GM23338 (cell line): ENCODE data around the gene MRPS27. TPM values are rescaled to one million over a fixed set of nuclear protein-coding genes. Genes with fewer than 3 reads are reported as not detected.

Source experiments
- ATAC-seq: fragments of 200-7000 bp; cut with Tn5 transposase; 3 replicates; pipeline ENCODE4 v1.9.1; 2020
- DNase-seq: peaks from one replicate; pipeline ENCODE4 v3.0.0-alpha.2; 2015; ENCODE audit warnings: low spot score
- H2AFZ ChIP-seq: fragments of 200-600 bp; sonication (generic); 2 replicates; pipeline ENCODE4 v1.8.0; 2016; ENCODE audit warnings: antibody characterized with exemption, mild to moderate bottlenecking, moderate library complexity
- H3F3A ChIP-seq: fragments of 200-600 bp; sonication (generic); replicated peaks from 2 replicates; pipeline ENCODE4 v1.8.0; 2017; ENCODE audit warnings: antibody characterized with exemption, mixed run types, low read depth
- H3K27ac ChIP-seq: fragments of 200-600 bp; sonication (generic); 2 replicates; pipeline ENCODE4 v1.6.1; 2016; ENCODE audit warnings: low read depth
- H3K27me3 ChIP-seq: fragments of 200-600 bp; sonication (generic); 2 replicates; pipeline ENCODE4 v1.8.0; 2016; ENCODE audit warnings: mild to moderate bottlenecking, mixed run types, moderate library complexity; ENCODE audit not compliant: insufficient read depth
- H3K36me3 ChIP-seq: fragments of 200-600 bp; sonication (generic); 2 replicates; pipeline ENCODE4 v1.8.0; 2016; ENCODE audit warnings: mild to moderate bottlenecking; ENCODE audit not compliant: insufficient read depth
- H3K4me1 ChIP-seq: fragments of 200-600 bp; sonication (generic); 2 replicates; pipeline ENCODE4 v1.8.0; 2016; ENCODE audit warnings: mild to moderate bottlenecking, moderate library complexity; ENCODE audit not compliant: insufficient read depth
- H3K4me2 ChIP-seq: fragments of 200-600 bp; sonication (generic); 2 replicates; pipeline ENCODE4 v1.7.1; 2017; ENCODE audit warnings: mixed run types
- H3K4me3 ChIP-seq: fragments of 200-600 bp; sonication (generic); 2 replicates; pipeline ENCODE4 v1.6.1; 2016; ENCODE audit warnings: mixed run types
- H3K79me2 ChIP-seq: fragments of 200-600 bp; sonication (generic); replicated peaks from 2 replicates; pipeline ENCODE4 v1.8.0; 2017; ENCODE audit warnings: mild to moderate bottlenecking; ENCODE audit not compliant: insufficient read depth
- H3K9me2 ChIP-seq: fragments of 200-600 bp; sonication (generic); 2 replicates; pipeline ENCODE4 v1.8.0; 2017; ENCODE audit not compliant: insufficient read depth
- H4K20me1 ChIP-seq: fragments of 200-600 bp; sonication (generic); replicated peaks from 2 replicates; pipeline ENCODE4 v1.8.0; 2017; ENCODE audit warnings: mild to moderate bottlenecking; ENCODE audit not compliant: insufficient read depth
- H3K27ac Mint-ChIP-seq: 2 replicates; pipeline ENCODE4 v1.8.0; 2020; ENCODE audit warnings: inconsistent platforms, mild to moderate bottlenecking, moderate library complexity, mixed read lengths
- H3K27me3 Mint-ChIP-seq: 3 replicates; pipeline ENCODE4 v1.8.0; 2022; ENCODE audit warnings: low read depth, mild to moderate bottlenecking, moderate library complexity, mixed read lengths, inconsistent platforms; ENCODE audit not compliant: insufficient read depth, poor library complexity
- H3K36me3 Mint-ChIP-seq: 3 replicates; pipeline ENCODE4 v1.8.0; 2021; ENCODE audit warnings: low read depth, mild to moderate bottlenecking, inconsistent platforms, moderate library complexity, mixed read lengths
- H3K4me1 Mint-ChIP-seq: 3 replicates; pipeline ENCODE4 v1.8.0; 2020; ENCODE audit warnings: mild to moderate bottlenecking, inconsistent platforms, mixed read lengths
- H3K4me3 Mint-ChIP-seq: 3 replicates; pipeline ENCODE4 v1.8.0; 2021; ENCODE audit warnings: moderate library complexity, mild to moderate bottlenecking, inconsistent platforms, mixed read lengths
- H3K9me3 Mint-ChIP-seq: 3 replicates; pipeline ENCODE4 v1.8.0; 2020; ENCODE audit warnings: moderate library complexity, mild to moderate bottlenecking, inconsistent platforms, mixed read lengths
- CREB1 ChIP-seq: fragments of 250-450 bp; sonication (Bioruptor Pico); IDR thresholded peaks from 2 replicates; pipeline ENCODE4 v1.5.0; 2020; ENCODE audit warnings: low read depth, mild to moderate bottlenecking, moderate library complexity
- EZH2 ChIP-seq: fragments of 200-600 bp; sonication (generic); IDR thresholded peaks from one replicate; pipeline ENCODE4 v1.8.0; 2017; ENCODE audit warnings: antibody characterized with exemption, mild to moderate bottlenecking, low read depth; ENCODE audit not compliant: unreplicated experiment
- EZH2phosphoT487 ChIP-seq: fragments of 200-600 bp; sonication (generic); IDR thresholded peaks from one replicate; pipeline ENCODE4 v1.8.1; 2018; ENCODE audit warnings: antibody characterized with exemption; ENCODE audit not compliant: unreplicated experiment
- JUNB ChIP-seq: IDR thresholded peaks from one replicate; pipeline ENCODE4 v1.6.1; 2016; ENCODE audit warnings: antibody characterized with exemption; ENCODE audit not compliant: unreplicated experiment
- NANOG ChIP-seq: IDR thresholded peaks from 2 replicates; pipeline ENCODE4 v1.6.1; 2016; ENCODE audit warnings: antibody characterized with exemption, borderline replicate concordance
- POLR2AphosphoS5 ChIP-seq: IDR thresholded peaks from 2 replicates; pipeline ENCODE4 v1.6.1; 2016; ENCODE audit warnings: antibody characterized with exemption, low read depth
- STAT1 ChIP-seq: IDR thresholded peaks from one replicate; pipeline ENCODE4 v1.6.1; 2016; ENCODE audit warnings: antibody characterized with exemption; ENCODE audit not compliant: unreplicated experiment
- ZNF114 ChIP-seq: fragments of 250-450 bp; sonication (Bioruptor Pico); IDR thresholded peaks from 2 replicates; pipeline ENCODE4 v1.5.0; 2020; ENCODE audit warnings: mild to moderate bottlenecking, moderate library complexity
- ZNF331 ChIP-seq: fragments of 250-450 bp; sonication (Bioruptor Pico); IDR thresholded peaks from 2 replicates; pipeline ENCODE4 v1.5.0; 2020; ENCODE audit warnings: low read depth, mild to moderate bottlenecking, moderate library complexity
- ZNF462 ChIP-seq: fragments of 250-450 bp; sonication (Bioruptor Pico); IDR thresholded peaks from 2 replicates; pipeline ENCODE4 v1.5.0; 2020; ENCODE audit warnings: mild to moderate bottlenecking, moderate library complexity
- polyA plus RNA-seq: library from polyadenylated mRNA; unstranded; fragments of >200 nt; fragmentation: Nextera tagmentation; extraction: Ambion mirVana; gene quantifications from 2 replicates; pipeline ENCODE4 v1.2.1, GENCODE V29; 2016
- total RNA-seq: library from RNA; depleted of rRNA; stranded (reverse); fragments of >200 nt; shearing (Covaris generic); gene quantifications from 2 replicates; pipeline ENCODE4 v1.2.3, GENCODE V29; 2014
- TF ChIP-seq, protein P1 (sequence below): IDR thresholded peaks from 2 replicates; pipeline ENCODE4 v1.6.1; 2016; ENCODE audit warnings: antibody characterized with exemption
- TF ChIP-seq, protein P2 (sequence below): IDR thresholded peaks from one replicate; pipeline ENCODE4 v1.6.1; 2018; ENCODE audit warnings: antibody characterized with exemption; ENCODE audit not compliant: unreplicated experiment

The MRPS27 gene
- total and polyA plus RNA-seq, 2 experiments from 2014 or later, result 53.2 to 141 TPM

GRCh38 chr5:72202331-72202825 lies 117.7 kb downstream of the MRPS27 start:
- peaks cover 10% of the 10 kb centered on the region; the same call in 1 of the 2 replicates for H3K4me1 ChIP-seq
- no peak overlapping the region for H3K27ac Mint-ChIP-seq
- TF ChIP-seq ZNF331 (CRISPR knock-in tag) (no peak), EZH2 (no peak), ZNF462 (no peak), ZNF114 (CRISPR knock-in tag) (no peak), JUNB (no peak), EZH2phosphoT487 (no peak), STAT1 (no peak), NANOG (no peak), CREB1 (CRISPR knock-in tag) (no peak), POLR2AphosphoS5 (no peak)
- TF ChIP-seq, protein P1, sequence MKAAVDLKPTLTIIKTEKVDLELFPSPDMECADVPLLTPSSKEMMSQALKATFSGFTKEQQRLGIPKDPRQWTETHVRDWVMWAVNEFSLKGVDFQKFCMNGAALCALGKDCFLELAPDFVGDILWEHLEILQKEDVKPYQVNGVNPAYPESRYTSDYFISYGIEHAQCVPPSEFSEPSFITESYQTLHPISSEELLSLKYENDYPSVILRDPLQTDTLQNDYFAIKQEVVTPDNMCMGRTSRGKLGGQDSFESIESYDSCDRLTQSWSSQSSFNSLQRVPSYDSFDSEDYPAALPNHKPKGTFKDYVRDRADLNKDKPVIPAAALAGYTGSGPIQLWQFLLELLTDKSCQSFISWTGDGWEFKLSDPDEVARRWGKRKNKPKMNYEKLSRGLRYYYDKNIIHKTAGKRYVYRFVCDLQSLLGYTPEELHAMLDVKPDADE, result no peak
- TF ChIP-seq, protein P2, sequence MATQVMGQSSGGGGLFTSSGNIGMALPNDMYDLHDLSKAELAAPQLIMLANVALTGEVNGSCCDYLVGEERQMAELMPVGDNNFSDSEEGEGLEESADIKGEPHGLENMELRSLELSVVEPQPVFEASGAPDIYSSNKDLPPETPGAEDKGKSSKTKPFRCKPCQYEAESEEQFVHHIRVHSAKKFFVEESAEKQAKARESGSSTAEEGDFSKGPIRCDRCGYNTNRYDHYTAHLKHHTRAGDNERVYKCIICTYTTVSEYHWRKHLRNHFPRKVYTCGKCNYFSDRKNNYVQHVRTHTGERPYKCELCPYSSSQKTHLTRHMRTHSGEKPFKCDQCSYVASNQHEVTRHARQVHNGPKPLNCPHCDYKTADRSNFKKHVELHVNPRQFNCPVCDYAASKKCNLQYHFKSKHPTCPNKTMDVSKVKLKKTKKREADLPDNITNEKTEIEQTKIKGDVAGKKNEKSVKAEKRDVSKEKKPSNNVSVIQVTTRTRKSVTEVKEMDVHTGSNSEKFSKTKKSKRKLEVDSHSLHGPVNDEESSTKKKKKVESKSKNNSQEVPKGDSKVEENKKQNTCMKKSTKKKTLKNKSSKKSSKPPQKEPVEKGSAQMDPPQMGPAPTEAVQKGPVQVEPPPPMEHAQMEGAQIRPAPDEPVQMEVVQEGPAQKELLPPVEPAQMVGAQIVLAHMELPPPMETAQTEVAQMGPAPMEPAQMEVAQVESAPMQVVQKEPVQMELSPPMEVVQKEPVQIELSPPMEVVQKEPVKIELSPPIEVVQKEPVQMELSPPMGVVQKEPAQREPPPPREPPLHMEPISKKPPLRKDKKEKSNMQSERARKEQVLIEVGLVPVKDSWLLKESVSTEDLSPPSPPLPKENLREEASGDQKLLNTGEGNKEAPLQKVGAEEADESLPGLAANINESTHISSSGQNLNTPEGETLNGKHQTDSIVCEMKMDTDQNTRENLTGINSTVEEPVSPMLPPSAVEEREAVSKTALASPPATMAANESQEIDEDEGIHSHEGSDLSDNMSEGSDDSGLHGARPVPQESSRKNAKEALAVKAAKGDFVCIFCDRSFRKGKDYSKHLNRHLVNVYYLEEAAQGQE, result no peak
- peaks cover 4% of the 10 kb centered on the region for H3K27me3 Mint-ChIP-seq
- peaks cover 10% of the 10 kb centered on the region for H3K4me1 Mint-ChIP-seq
- no peak overlapping the region for H3K4me3 Mint-ChIP-seq
- no peaks in the 10 kb centered on the region; the same call in 1 of the 2 replicates for H4K20me1 ChIP-seq
- no peak overlapping the region for H3K4me3 ChIP-seq
- no peaks in the 10 kb centered on the region for H3K9me3 Mint-ChIP-seq
- no peak overlapping the region for H3K4me2 ChIP-seq
- no peak for DNase-seq
- peaks cover 10% of the 10 kb centered on the region for H3K9me2 ChIP-seq
- H3K27ac ChIP-seq, result no peak overlapping the region
- no peaks in the 10 kb centered on the region for H3K79me2 ChIP-seq
- H3F3A ChIP-seq, result no peaks in the 10 kb centered on the region
- H2AFZ ChIP-seq, result no peak overlapping the region
- peaks cover 38% of the 10 kb centered on the region for H3K36me3 ChIP-seq
- ATAC-seq, result no peak
- H3K36me3 Mint-ChIP-seq, result peaks cover 77% of the 10 kb centered on the region
- H3K27me3 ChIP-seq, result no peaks in the 10 kb centered on the region
